GM12878 (cell line): ENCODE results near the gene COG7. TPM values are rescaled to one million over a fixed set of nuclear protein-coding genes. Genes with fewer than 3 reads are reported as not detected.
A peak's percentile ranks its signal among the peaks of the same experiment; 100 is the strongest.

Experiments used
- ATAC-seq: fragments of 200-7000 bp; cut with Tn5 transposase; 3 replicates; pipeline ENCODE4 v1.9.1; 2020; ENCODE audit warnings: mild to moderate bottlenecking, moderate library complexity
- BruUV-seq: library from RNA; stranded (reverse); fragments of 400-500 nt; replicated peaks from 2 replicates; lab custom pipeline; 2021; lab: Mats Ljungman, UMichigan
- CTCF ChIA-PET: fragments of 300-600 bp; sonication (Branson Sonifier 250); formaldehyde crosslinking; extraction: SDS; loops from one replicate; lab custom pipeline; 2021; ENCODE audit warnings: inconsistent platforms; lab: Yijun Ruan, JAX
- POLR2A ChIA-PET: fragments of 350-600 bp; formaldehyde crosslinking; extraction: SDS; loops from one replicate; lab custom pipeline; 2021; ENCODE audit warnings: inconsistent platforms; lab: Charles Lee
- RAD21 ChIA-PET: fragments of 300-600 bp; sonication (Branson Sonifier 250); formaldehyde crosslinking; loops from one replicate; lab custom pipeline; 2023; ENCODE audit warnings: antibody characterized with exemption; ENCODE audit not compliant: unreplicated experiment; lab: Charles Lee
- SMC1A ChIA-PET: fragments of 300-600 bp; sonication (Branson Sonifier 250); formaldehyde crosslinking; loops from one replicate; lab custom pipeline; 2023; ENCODE audit not compliant: unreplicated experiment, uncharacterized antibody; lab: Charles Lee
- DNase-seq: peaks from one replicate; pipeline ENCODE4 v3.0.0-alpha.2; 2011; ENCODE audit warnings: low read depth, low spot score
- FAIRE-seq: peaks from 3 replicates; lab custom pipeline; 2011; peaks lifted over from hg19 to GRCh38; lab: Jason Lieb, UNC
- H2AFZ ChIP-seq: 2 replicates; pipeline ENCODE4 v1.6.0; 2011; ENCODE audit warnings: low read depth, low read length, control low read depth; ENCODE audit not compliant: control insufficient read depth
- H3K27ac ChIP-seq: 2 replicates; pipeline ENCODE4 v1.5.1; 2011; ENCODE audit warnings: control low read depth; ENCODE audit not compliant: control insufficient read depth, insufficient read depth
- H3K27me3 ChIP-seq, 2 experiments: replicated peaks in 1 of 2; 2 replicates each; pipeline versions ENCODE4 v1.6.0 to v1.6.1; 2011; ENCODE audit warnings: low read length in 1 of 2; ENCODE audit not compliant: control insufficient read depth in 2 of 2, insufficient read depth in 2 of 2
- H3K36me3 ChIP-seq, 2 experiments: 2 replicates each; pipeline ENCODE4 v1.5.1; 2011; ENCODE audit warnings: low read length in 1 of 2; ENCODE audit not compliant: control insufficient read depth in 2 of 2, insufficient read depth in 2 of 2
- H3K4me1 ChIP-seq: 2 replicates; pipeline ENCODE4 v1.6.1; 2011; ENCODE audit warnings: mild to moderate bottlenecking, low read length, moderate library complexity, mixed read lengths; ENCODE audit not compliant: control insufficient read depth, insufficient read depth
- H3K4me2 ChIP-seq: 2 replicates; pipeline ENCODE4 v1.6.0; 2011; ENCODE audit warnings: control low read depth; ENCODE audit not compliant: control insufficient read depth, insufficient read depth
- H3K4me3 ChIP-seq: fragments of 200-600 bp; sonication (generic); 2 replicates; pipeline ENCODE4 v1.5.1; 2016
- H3K79me2 ChIP-seq: 2 replicates; pipeline ENCODE4 v1.6.0; 2011; ENCODE audit warnings: low read length; ENCODE audit not compliant: control insufficient read depth, insufficient read depth
- H3K9ac ChIP-seq: 2 replicates; pipeline ENCODE4 v1.8.0; 2011; ENCODE audit warnings: low read length, control low read depth, mixed read lengths; ENCODE audit not compliant: control insufficient read depth, insufficient read depth
- H3K9me3 ChIP-seq: replicated peaks from 3 replicates; pipeline ENCODE4 v1.5.1; 2011; ENCODE audit warnings: mild to moderate bottlenecking, low read length; ENCODE audit not compliant: control insufficient read depth, insufficient read depth
- H4K20me1 ChIP-seq: 2 replicates; pipeline ENCODE4 v1.6.0; 2011; ENCODE audit not compliant: control insufficient read depth, insufficient read depth
- MTA3 ChIP-seq: IDR thresholded peaks from 2 replicates; pipeline ENCODE4 v1.6.1; 2012; ENCODE audit warnings: low read length, inconsistent platforms, borderline replicate concordance
- MYC ChIP-seq: IDR thresholded peaks from 2 replicates; pipeline ENCODE4 v1.6.1; 2011; ENCODE audit warnings: mild to moderate bottlenecking, low read length, moderate library complexity, inconsistent platforms; ENCODE audit not compliant: insufficient read depth, insufficient replicate concordance, insufficient read length, severe bottlenecking
- NR2C1 ChIP-seq: fragments of 450-650 bp; IDR thresholded peaks from 2 replicates; pipeline ENCODE4 v1.6.1; 2017; ENCODE audit warnings: antibody characterized with exemption, mild to moderate bottlenecking, moderate library complexity
- PAX8 ChIP-seq: fragments of 450-650 bp; IDR thresholded peaks from 2 replicates; pipeline ENCODE4 v1.6.1; 2017; ENCODE audit warnings: mild to moderate bottlenecking, moderate library complexity
- POLR2A ChIP-seq: IDR thresholded peaks from 2 replicates; pipeline ENCODE4 v1.6.1; 2011; ENCODE audit warnings: low read depth, mild to moderate bottlenecking, low read length
- POLR2AphosphoS2 ChIP-seq: IDR thresholded peaks from 2 replicates; pipeline ENCODE4 v1.6.1; 2011; ENCODE audit warnings: low read depth, mild to moderate bottlenecking, low read length, improper control_type of control experiment, moderate library complexity
- WGBS: methylation state at CpG from one replicate; pipeline ENCODE4 v1.1.6; 2016; ENCODE audit warnings: low lambda C conversion rate; ENCODE audit not compliant: insufficient replicate concordance, insufficient coverage; ENCODE audit errors: missing lambda C conversion rate; 5-methylcytosine and 5-hydroxymethylcytosine counted together
- in situ Hi-C: fragments of 300-500 bp; cut with MboI; formaldehyde crosslinking; loops from 9 replicates; pipeline ENCODE4 v1.14.3; 2018; ENCODE audit warnings: mixed read lengths
- intact Hi-C: fragments of 100-400 bp; cut with micrococcal nuclease; formaldehyde crosslinking; loops from one replicate; pipeline ENCODE4 v1.14.2; 2022; ENCODE audit not compliant: unreplicated experiment
- polyA plus RNA-seq, 11 experiments: library from polyadenylated mRNA; depleted of rRNA in 4 of 11; unstranded in 6 of 11; stranded (reverse) in 5 of 11; fragments of >200 nt; fragmentation: Nextera tagmentation in 4 of 11; fragmentation: Illumina TruSeq in 1 of 11; extraction: Ambion mirVana in 4 of 11; extraction: Trizol in 1 of 11; gene quantifications; 1 replicate in 1 of 11; 2 replicates in 10 of 11; pipeline versions ENCODE4 v1.2.1 to v1.2.3, GENCODE V29; 2011 to 2016; ENCODE audit warnings: inconsistent platforms in 2 of 11, missing spikeins in 2 of 11, low read depth in 1 of 11
- total RNA-seq, 4 experiments: library from RNA; depleted of rRNA in 3 of 4; stranded (reverse); fragments of >200 nt in 3 of 4; fragmentation: Illumina TruSeq in 1 of 4; extraction: Trizol in 1 of 4; gene quantifications; 2 replicates each; pipeline versions ENCODE4 v1.2.1 to v1.2.3, GENCODE V29; 2013 to 2021
- TF ChIP-seq, protein P1 (sequence below): fragments of 450-650 bp; IDR thresholded peaks from 2 replicates; pipeline ENCODE4 v1.6.1; 2016; ENCODE audit warnings: mild to moderate bottlenecking, moderate library complexity, borderline replicate concordance
- TF ChIP-seq, protein P2 (sequence below): fragments of 150-350 bp; IDR thresholded peaks from 2 replicates; pipeline ENCODE4 v1.6.1; 2016; ENCODE audit warnings: low read depth, low read length

COG7 gene
- total and polyA plus RNA-seq, 10 of the 15 experiments (the other 5 are each of a cell fraction or from before 2014, with no cell fraction given), result 2.9 to 24.0 (median 10.0) TPM

DNA sequence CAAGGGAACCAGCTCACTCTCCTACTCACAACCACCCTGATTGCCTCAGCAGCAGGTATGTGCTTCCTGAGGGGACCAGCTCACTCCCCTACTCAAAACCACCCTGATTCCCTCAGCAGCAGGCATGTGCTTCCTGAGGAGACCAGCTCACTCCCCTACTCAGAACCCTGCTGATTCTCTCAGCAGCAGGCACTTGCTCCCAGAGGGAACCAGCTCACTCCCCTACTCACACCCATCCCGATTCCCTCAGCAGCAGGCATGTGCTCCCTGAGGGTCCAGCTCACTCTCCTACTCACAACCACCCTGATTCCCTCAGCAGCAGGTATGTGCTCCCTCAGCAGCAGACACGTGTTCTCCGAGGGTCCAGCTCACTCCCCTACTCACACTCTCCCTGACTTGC, 26.1 kb upstream of the COG7 start:
- H4K20me1 ChIP-seq, result no peaks in the 10 kb centered on the region; the same call in 1 of the 2 replicates
- intact Hi-C loops, result no loop called here
- H3K4me3 ChIP-seq, result no peak overlapping the region
- no peaks in the 10 kb centered on the region for H3K4me1 ChIP-seq
- no peaks in the 10 kb centered on the region for H3K9me3 ChIP-seq
- no peak for DNase-seq
- CTCF ChIA-PET, result interaction anchor here (0.6 kb wide), 1 partner anchor 331 kb away, joined by 3 read pairs; no protein-coding TSS in a partner anchor
- no peak overlapping the region for H3K27ac ChIP-seq
- 92% methylated on average over 3 of the region's 3 CpGs for WGBS
- no peak for ATAC-seq
- TF ChIP-seq POLR2AphosphoS2 (0 out of 2 replicates have a peak, but pooled peaks have one; percentile 3), NR2C1 (no peak)
- TF ChIP-seq, all 136 proteins: peak for 1
- H3K79me2 ChIP-seq, result no peaks in the 10 kb centered on the region
- in situ Hi-C loops, result no loop called here
- no peak for FAIRE-seq
- H3K27me3 ChIP-seq, result no peaks in the 10 kb centered on the region
- ChIA-PET SMC1A (no interaction called here), RAD21 (no interaction called here), POLR2A (no interaction called here)
- no TSS peak for BruUV-seq
- H3K4me2 ChIP-seq, result no peak overlapping the region
- H2AFZ ChIP-seq, result no peak overlapping the region
- H3K36me3 ChIP-seq, result peaks cover 35 to 46% of the 10 kb centered on the region in 2 experiments
- H3K9ac ChIP-seq, result no peak overlapping the region

DNA sequence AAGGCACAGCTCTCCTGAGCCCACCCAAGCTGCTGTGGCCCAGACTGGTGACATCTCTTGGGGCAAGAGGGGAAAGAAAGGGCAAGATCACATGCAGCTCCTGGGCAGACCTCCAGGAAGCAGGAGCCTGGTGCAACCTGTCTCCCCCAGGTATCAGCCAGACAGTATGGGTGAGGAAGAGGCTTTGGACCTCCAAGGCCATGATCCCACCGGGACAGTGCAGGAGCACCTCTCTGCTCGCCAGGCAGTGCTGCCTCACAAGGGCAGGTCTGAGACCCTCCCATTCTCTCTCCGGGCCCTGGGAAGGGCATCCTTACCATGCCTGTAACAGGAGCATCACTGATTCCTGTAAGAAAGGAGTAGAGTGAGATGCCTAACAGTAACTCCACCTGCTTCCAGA, 25.6 kb upstream of the COG7 start:
- RAD21 ChIA-PET, result no interaction called here
- Histone ChIP-seq H4K20me1 (no peaks in the 10 kb centered on the region; the same call in 1 of the 2 replicates), H2AFZ (no peak overlapping the region), H3K27me3 (no peaks in the 10 kb centered on the region), H3K9ac (no peak overlapping the region), H3K79me2 (no peaks in the 10 kb centered on the region), H3K4me3 (no peak overlapping the region), H3K4me2 (no peak overlapping the region), H3K36me3 (peaks cover 35 to 51% of the 10 kb centered on the region in 2 experiments), H3K27ac (no peak overlapping the region), H3K4me1 (no peaks in the 10 kb centered on the region), H3K9me3 (no peaks in the 10 kb centered on the region)
- intact Hi-C loops (no loop called here), in situ Hi-C loops (no loop called here)
- no TSS peak for BruUV-seq
- WGBS, result 100% methylated on average over 3 of the region's 3 CpGs
- TF ChIP-seq POLR2A (0 out of 2 replicates have a peak, but pooled peaks have one; percentile 8), MTA3 (no peak), PAX8 (no peak), MYC (no peak)
- TF ChIP-seq, protein P1, sequence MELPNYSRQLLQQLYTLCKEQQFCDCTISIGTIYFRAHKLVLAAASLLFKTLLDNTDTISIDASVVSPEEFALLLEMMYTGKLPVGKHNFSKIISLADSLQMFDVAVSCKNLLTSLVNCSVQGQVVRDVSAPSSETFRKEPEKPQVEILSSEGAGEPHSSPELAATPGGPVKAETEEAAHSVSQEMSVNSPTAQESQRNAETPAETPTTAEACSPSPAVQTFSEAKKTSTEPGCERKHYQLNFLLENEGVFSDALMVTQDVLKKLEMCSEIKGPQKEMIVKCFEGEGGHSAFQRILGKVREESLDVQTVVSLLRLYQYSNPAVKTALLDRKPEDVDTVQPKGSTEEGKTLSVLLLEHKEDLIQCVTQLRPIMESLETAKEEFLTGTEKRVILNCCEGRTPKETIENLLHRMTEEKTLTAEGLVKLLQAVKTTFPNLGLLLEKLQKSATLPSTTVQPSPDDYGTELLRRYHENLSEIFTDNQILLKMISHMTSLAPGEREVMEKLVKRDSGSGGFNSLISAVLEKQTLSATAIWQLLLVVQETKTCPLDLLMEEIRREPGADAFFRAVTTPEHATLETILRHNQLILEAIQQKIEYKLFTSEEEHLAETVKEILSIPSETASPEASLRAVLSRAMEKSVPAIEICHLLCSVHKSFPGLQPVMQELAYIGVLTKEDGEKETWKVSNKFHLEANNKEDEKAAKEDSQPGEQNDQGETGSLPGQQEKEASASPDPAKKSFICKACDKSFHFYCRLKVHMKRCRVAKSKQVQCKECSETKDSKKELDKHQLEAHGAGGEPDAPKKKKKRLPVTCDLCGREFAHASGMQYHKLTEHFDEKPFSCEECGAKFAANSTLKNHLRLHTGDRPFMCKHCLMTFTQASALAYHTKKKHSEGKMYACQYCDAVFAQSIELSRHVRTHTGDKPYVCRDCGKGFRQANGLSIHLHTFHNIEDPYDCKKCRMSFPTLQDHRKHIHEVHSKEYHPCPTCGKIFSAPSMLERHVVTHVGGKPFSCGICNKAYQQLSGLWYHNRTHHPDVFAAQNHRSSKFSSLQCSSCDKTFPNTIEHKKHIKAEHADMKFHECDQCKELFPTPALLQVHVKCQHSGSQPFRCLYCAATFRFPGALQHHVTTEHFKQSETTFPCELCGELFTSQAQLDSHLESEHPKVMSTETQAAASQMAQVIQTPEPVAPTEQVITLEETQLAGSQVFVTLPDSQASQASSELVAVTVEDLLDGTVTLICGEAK, result no peak
- TF ChIP-seq, protein P2, sequence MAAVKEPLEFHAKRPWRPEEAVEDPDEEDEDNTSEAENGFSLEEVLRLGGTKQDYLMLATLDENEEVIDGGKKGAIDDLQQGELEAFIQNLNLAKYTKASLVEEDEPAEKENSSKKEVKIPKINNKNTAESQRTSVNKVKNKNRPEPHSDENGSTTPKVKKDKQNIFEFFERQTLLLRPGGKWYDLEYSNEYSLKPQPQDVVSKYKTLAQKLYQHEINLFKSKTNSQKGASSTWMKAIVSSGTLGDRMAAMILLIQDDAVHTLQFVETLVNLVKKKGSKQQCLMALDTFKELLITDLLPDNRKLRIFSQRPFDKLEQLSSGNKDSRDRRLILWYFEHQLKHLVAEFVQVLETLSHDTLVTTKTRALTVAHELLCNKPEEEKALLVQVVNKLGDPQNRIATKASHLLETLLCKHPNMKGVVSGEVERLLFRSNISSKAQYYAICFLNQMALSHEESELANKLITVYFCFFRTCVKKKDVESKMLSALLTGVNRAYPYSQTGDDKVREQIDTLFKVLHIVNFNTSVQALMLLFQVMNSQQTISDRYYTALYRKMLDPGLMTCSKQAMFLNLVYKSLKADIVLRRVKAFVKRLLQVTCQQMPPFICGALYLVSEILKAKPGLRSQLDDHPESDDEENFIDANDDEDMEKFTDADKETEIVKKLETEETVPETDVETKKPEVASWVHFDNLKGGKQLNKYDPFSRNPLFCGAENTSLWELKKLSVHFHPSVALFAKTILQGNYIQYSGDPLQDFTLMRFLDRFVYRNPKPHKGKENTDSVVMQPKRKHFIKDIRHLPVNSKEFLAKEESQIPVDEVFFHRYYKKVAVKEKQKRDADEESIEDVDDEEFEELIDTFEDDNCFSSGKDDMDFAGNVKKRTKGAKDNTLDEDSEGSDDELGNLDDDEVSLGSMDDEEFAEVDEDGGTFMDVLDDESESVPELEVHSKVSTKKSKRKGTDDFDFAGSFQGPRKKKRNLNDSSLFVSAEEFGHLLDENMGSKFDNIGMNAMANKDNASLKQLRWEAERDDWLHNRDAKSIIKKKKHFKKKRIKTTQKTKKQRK, result no peak
- CTCF ChIA-PET, result no interaction called here
- DNase-seq (no peak), FAIRE-seq (no peak), ATAC-seq (no peak)
- SMC1A ChIA-PET, result no interaction called here
- POLR2A ChIA-PET, result no interaction called here
